Kidney (tissue), 22 donors: Measurements from ENCODE around the gene MEA1. TPM values are rescaled to one million over a fixed set of nuclear protein-coding genes. Genes with fewer than 3 reads are reported as not detected.

Source experiments
- DNase-seq, 5 donors: peaks; one replicate each; pipeline ENCODE4 v3.0.0-alpha.2; 2013 to 2020
- FAIRE-seq: peaks from 2 replicates; lab custom pipeline; 2012; peaks lifted over from hg19 to GRCh38; lab: Jason Lieb, UNC
- H3K27ac ChIP-seq, 2 donors: one replicate each; pipeline ENCODE4 v1.7.0; 2013; ENCODE audit warnings: low read depth in 2 of 2, low read length in 2 of 2, inconsistent platforms in 1 of 2
- H3K27me3 ChIP-seq: one replicate; pipeline ENCODE4 v1.7.1; 2013; ENCODE audit warnings: low read length, inconsistent platforms; ENCODE audit not compliant: control insufficient read depth, insufficient read depth
- H3K36me3 ChIP-seq, 3 donors: one replicate each; pipeline versions ENCODE4 v1.7.0 to v1.7.1; 2013; ENCODE audit warnings: low read length in 3 of 3, control low read depth in 1 of 3, inconsistent platforms in 1 of 3; ENCODE audit not compliant: insufficient read depth in 3 of 3, control insufficient read depth in 2 of 3
- H3K4me1 ChIP-seq, 3 donors: one replicate each; pipeline versions ENCODE4 v1.7.0 to v1.7.1; 2013; ENCODE audit warnings: low read length in 3 of 3, inconsistent platforms in 1 of 3, low read depth in 1 of 3; ENCODE audit not compliant: control insufficient read depth in 2 of 3, insufficient read depth in 2 of 3
- H3K4me3 ChIP-seq, 3 donors: one replicate each; pipeline versions ENCODE4 v1.7.0 to v1.8.1; 2013; ENCODE audit warnings: low read length in 3 of 3, control low read depth in 1 of 3, inconsistent platforms in 1 of 3
- H3K9ac ChIP-seq, 3 donors: one replicate each; pipeline versions ENCODE4 v1.7.0 to v1.7.1; 2013; ENCODE audit warnings: low read length in 3 of 3, control low read depth in 1 of 3, inconsistent platforms in 1 of 3
- H3K9me3 ChIP-seq, 3 donors: one replicate each; pipeline versions ENCODE4 v1.7.0 to v1.7.1; 2013; ENCODE audit warnings: low read length in 3 of 3, control low read depth in 1 of 3, inconsistent platforms in 1 of 3; ENCODE audit not compliant: control insufficient read depth in 2 of 3, insufficient read depth in 1 of 3
- CTCF ChIP-seq: IDR thresholded peaks from 3 replicates; pipeline ENCODE4 v1.5.1; 2012; ENCODE audit warnings: mild to moderate bottlenecking, moderate library complexity, borderline replicate concordance; ENCODE audit not compliant: insufficient read depth; ENCODE audit errors: extremely low read depth
- intact Hi-C: fragments of 100-400 bp; cut with DNase I; formaldehyde crosslinking; loops from one replicate; pipeline ENCODE4 v1.11.1; 2022
- long read RNA-seq, 10 donors: library from polyadenylated mRNA in 1 of 10; unstranded in 1 of 10; transcript quantifications; one replicate each; pipeline ENCODE4 v2.0.0 and lab custom pipeline, GENCODE V29; 2021 to 2026
- polyA plus RNA-seq: library from polyadenylated mRNA; stranded (reverse); fragments of 350-450 nt; fragmentation: Illumina TruSeq; extraction: RNeasy Lipid Tissue Mini Kit (QIAGEN cat#74804); gene quantifications from one replicate; pipeline ENCODE4 v1.2.3, GENCODE V29; 2014; ENCODE audit warnings: low read depth, low replicate concordance; ENCODE audit not compliant: insufficient read depth
- total RNA-seq: library from RNA; stranded (reverse); fragmentation: NEBNext Ultra II Directional; extraction: Animal tissue kit (Norgen Biotek cat#: 25700); gene quantifications from one replicate; pipeline ENCODE4 v1.2.1, GENCODE V29; 2021
- donor health status: control.
- donor health status: control.
- donor health status: control.
- donor health status: control.
- donor health status: control.
- donor health status: DM: yes; HTN: yes; CAD: no.
- donor health status: Normal renal cell carcinoma (clear cell type).

The MEA1 gene
- total RNA-seq (53.2 TPM), polyA plus RNA-seq (149 TPM)
- long read RNA-seq, donor 1, transcript MEA1-202 (3 exons, 2,152 nt): major isoform, 19 of 47 reads
- long read RNA-seq, donor 1, transcript MEA1-204 (4 exons, 1,004 nt): minor isoform, 18 of 47 reads
- long read RNA-seq, donor 1, partial matches to known transcripts: 9 of 47 reads
- long read RNA-seq, donor 1, other reads (novel, unspliced or antisense): 0 of 47 reads
- long read RNA-seq, donor 2, transcript MEA1-202 (3 exons, 2,152 nt): minor isoform, 13 of 129 reads
- long read RNA-seq, donor 2, transcript MEA1-204 (4 exons, 1,004 nt): major isoform, 38 of 129 reads
- long read RNA-seq, donor 2, partial matches to known transcripts: 64 of 129 reads
- long read RNA-seq, donor 2, other reads (novel, unspliced or antisense): 11 of 129 reads
- long read RNA-seq, donor 3, transcript MEA1-204 (4 exons, 1,004 nt): major isoform, 43 of 87 reads
- long read RNA-seq, donor 3, transcript MEA1-202 (3 exons, 2,152 nt): minor isoform, 32 of 87 reads
- long read RNA-seq, donor 3, partial matches to known transcripts: 9 of 87 reads
- long read RNA-seq, donor 3, other reads (novel, unspliced or antisense): 0 of 87 reads
- long read RNA-seq, donor 4, transcript MEA1-204 (4 exons, 1,004 nt): major isoform, 42 of 151 reads
- long read RNA-seq, donor 4, transcript MEA1-201 (4 exons, 1,089 nt): minor isoform, 7 of 151 reads
- long read RNA-seq, donor 4, transcript MEA1-202 (3 exons, 2,152 nt): minor isoform, 17 of 151 reads
- long read RNA-seq, donor 4, partial matches to known transcripts: 46 of 151 reads
- long read RNA-seq, donor 4, other reads (novel, unspliced or antisense): 39 of 151 reads
- long read RNA-seq, donor 5, partial matches to known transcripts: 0 of 6 reads
- long read RNA-seq, donor 5, other reads (novel, unspliced or antisense): 0 of 6 reads
- long read RNA-seq, donor 6, transcript MEA1-204 (4 exons, 1,004 nt): major isoform, 69 of 196 reads
- long read RNA-seq, donor 6, transcript MEA1-202 (3 exons, 2,152 nt): minor isoform, 65 of 196 reads
- long read RNA-seq, donor 6, transcript MEA1-201 (4 exons, 1,089 nt): minor isoform, 6 of 196 reads
- long read RNA-seq, donor 6, partial matches to known transcripts: 56 of 196 reads
- long read RNA-seq, donor 6, other reads (novel, unspliced or antisense): 0 of 196 reads
- long read RNA-seq, donor 7, transcript MEA1-202 (3 exons, 2,152 nt): minor isoform, 7 of 35 reads
- long read RNA-seq, donor 7, transcript MEA1-204 (4 exons, 1,004 nt): major isoform, 25 of 35 reads
- long read RNA-seq, donor 7, partial matches to known transcripts: 0 of 35 reads
- long read RNA-seq, donor 7, other reads (novel, unspliced or antisense): 2 of 35 reads
- long read RNA-seq, donor 8, transcript MEA1-202 (3 exons, 2,152 nt): minor isoform, 15 of 126 reads
- long read RNA-seq, donor 8, transcript MEA1-204 (4 exons, 1,004 nt): major isoform, 25 of 126 reads
- long read RNA-seq, donor 8, partial matches to known transcripts: 55 of 126 reads
- long read RNA-seq, donor 8, other reads (novel, unspliced or antisense): 27 of 126 reads
- long read RNA-seq, donor 9, transcript MEA1-204 (4 exons, 1,004 nt): major isoform, 16 of 34 reads
- long read RNA-seq, donor 9, transcript MEA1-202 (3 exons, 2,152 nt): minor isoform, 7 of 34 reads
- long read RNA-seq, donor 9, partial matches to known transcripts: 8 of 34 reads
- long read RNA-seq, donor 9, other reads (novel, unspliced or antisense): 0 of 34 reads
- long read RNA-seq, donor 10, transcript MEA1-202 (3 exons, 2,152 nt): minor isoform, 11 of 43 reads
- long read RNA-seq, donor 10, transcript MEA1-204 (4 exons, 1,004 nt): major isoform, 23 of 43 reads
- long read RNA-seq, donor 10, partial matches to known transcripts: 7 of 43 reads
- long read RNA-seq, donor 10, other reads (novel, unspliced or antisense): 0 of 43 reads

DNA sequence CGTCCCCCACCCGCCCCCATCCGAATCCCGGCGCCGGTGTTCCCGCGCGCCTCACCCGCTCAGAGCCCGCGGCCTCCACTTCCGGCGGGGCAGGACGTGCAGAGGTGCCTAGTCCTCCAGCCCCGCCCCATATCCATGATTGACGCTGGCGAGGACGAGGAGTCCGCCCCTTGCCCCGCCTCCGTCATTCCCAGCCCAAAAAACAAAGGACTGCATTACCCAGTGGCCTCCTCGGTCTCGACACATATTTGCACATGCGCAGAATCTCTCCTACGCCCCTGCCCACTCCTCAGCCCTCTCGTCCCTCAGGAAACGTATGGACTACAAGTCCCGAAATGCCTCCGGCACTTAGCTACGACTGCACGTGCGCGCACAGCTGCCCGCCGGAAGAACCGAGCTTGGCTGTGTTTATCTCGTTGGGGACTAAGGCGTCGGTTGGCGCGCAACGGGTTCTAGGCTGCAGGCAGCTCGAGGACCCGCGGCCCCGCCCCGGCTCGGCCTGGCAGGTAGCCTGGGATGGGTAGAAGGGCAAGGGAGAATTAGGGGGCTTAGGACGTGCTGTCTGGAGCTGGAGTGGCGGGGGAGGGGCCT, at the start of gene MEA1, which contains the start of gene KLHDC3:
MEA1 (minus strand) TSS at position 104 of the 591 bp plus-strand sequence. CDS start 133 bp downstream, outside the sequence.
KLHDC3 (plus strand) TSS at position 407 of the 591 bp plus-strand sequence. CDS start 2,944 bp downstream, outside the sequence.
- H3K27ac ChIP-seq: peak within 1 kb of the TSS; percentile 45 to 61
- FAIRE-seq (peak; percentile 97), DNase-seq (peak; percentile 99 to 100 (median 100))
- intact Hi-C loops: no loop called here
- H3K4me1 ChIP-seq: peaks cover 2 to 22% (median 18%) of the 10 kb centered on the region in 3 donors
- peak within 1 kb of the TSS; percentile 78 to 100 (median 90) for H3K4me3 ChIP-seq
- H3K9ac ChIP-seq: peak within 1 kb of the TSS; percentile 78 to 97 (median 83)
- H3K27me3 ChIP-seq: no peaks in the 10 kb centered on the region
- H3K9me3 ChIP-seq: no peaks in the 10 kb centered on the region
- H3K36me3 ChIP-seq: peaks cover 8 to 26% (median 17%) of the 10 kb centered on the region in 3 donors
- no peak for TF ChIP-seq CTCF

GRCh38 chr6:43062818-43063217, 49.1 kb upstream of the MEA1 start:
- Histone ChIP-seq H3K27me3 (no peaks in the 10 kb centered on the region), H3K9ac (no peak overlapping the region), H3K4me3 (no peak overlapping the region), H3K36me3 (peaks cover 0 to 34% (median 19%) of the 10 kb centered on the region in 3 donors), H3K9me3 (no peaks in the 10 kb centered on the region), H3K27ac (no peak overlapping the region), H3K4me1 (peaks cover 0 to 28% (median 3%) of the 10 kb centered on the region in 3 donors)
- DNase-seq (no peak), FAIRE-seq (no peak)
- no peak for TF ChIP-seq CTCF
- intact Hi-C loops: no loop called here
